ENCODE data around the gene GRB2. TPM values are rescaled to one million over a fixed set of nuclear protein-coding genes. Genes with fewer than 3 reads are reported as not detected.

The GRB2 gene
- total RNA-seq, 1 experiment from 2014 or later, result 118 TPM

- in situ Hi-C loops (cut with HindIII; ENCODE audit: low pct_unique_long_range_greater_than_20kb, low sequenced_read_pairs), result no loop called here
- DNase-seq (ENCODE audit: low read depth), result no peak
Observed at GRCh38 chr17:75273977-75274708, 131.3 kb downstream of the GRB2 start.

DNA sequence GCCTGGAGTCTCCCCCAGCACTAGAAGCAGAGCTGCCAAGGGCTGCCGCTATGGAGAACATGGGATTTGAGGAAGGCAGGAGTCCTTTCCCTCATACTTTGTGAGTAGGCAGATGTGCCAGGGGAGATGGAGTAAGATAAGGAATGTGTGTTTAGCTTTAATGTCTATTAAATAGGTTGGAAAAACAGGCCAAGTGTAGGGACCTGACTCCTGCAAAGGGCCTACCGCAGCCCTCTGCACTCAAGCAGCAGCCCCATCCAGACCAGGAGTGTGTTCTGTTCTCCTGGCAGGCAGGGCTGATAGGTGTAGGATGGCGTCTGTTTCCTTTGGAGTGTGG, 132.7 kb downstream of the GRB2 start:
- no peak for DNase-seq (ENCODE audit: low read depth)
- in situ Hi-C loops (cut with HindIII; ENCODE audit: low pct_unique_long_range_greater_than_20kb, low sequenced_read_pairs), result no loop called here

- in situ Hi-C loops (cut with HindIII; ENCODE audit: low pct_unique_long_range_greater_than_20kb, low sequenced_read_pairs), result no loop called here
- DNase-seq (ENCODE audit: low read depth), result no peak
Observed at GRCh38 chr17:75271955-75272847, 133.3 kb downstream of the GRB2 start.

- DNase-seq (ENCODE audit: low read depth), result peak; percentile 75
- in situ Hi-C loops (cut with HindIII; ENCODE audit: low pct_unique_long_range_greater_than_20kb, low sequenced_read_pairs), result no loop called here
Observed at GRCh38 chr17:75271233-75271954, 134.1 kb downstream of the GRB2 start.

DNA sequence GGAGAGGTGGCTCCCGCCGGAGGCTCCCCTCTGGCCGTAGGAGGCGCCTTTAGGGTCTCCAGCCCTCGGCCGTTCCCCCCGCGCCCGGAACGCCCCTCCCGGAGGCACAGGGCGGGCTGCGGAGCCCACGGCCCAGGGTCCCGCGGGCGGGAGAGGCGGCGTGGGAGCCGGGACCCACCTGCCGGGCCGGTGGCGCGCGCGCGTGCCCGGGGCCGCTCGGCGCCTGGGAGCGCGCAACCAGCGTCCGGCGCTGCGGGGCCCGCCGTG, 134.6 kb downstream of the GRB2 start, which contains the start of gene MIF4GD:
Gene MIF4GD (minus strand): TSS at position 266 of the 267 bp plus-strand sequence. CDS start 1,036 bp downstream, outside the sequence.
- in situ Hi-C loops (cut with HindIII; ENCODE audit: low pct_unique_long_range_greater_than_20kb, low sequenced_read_pairs), result no loop called here

DNA sequence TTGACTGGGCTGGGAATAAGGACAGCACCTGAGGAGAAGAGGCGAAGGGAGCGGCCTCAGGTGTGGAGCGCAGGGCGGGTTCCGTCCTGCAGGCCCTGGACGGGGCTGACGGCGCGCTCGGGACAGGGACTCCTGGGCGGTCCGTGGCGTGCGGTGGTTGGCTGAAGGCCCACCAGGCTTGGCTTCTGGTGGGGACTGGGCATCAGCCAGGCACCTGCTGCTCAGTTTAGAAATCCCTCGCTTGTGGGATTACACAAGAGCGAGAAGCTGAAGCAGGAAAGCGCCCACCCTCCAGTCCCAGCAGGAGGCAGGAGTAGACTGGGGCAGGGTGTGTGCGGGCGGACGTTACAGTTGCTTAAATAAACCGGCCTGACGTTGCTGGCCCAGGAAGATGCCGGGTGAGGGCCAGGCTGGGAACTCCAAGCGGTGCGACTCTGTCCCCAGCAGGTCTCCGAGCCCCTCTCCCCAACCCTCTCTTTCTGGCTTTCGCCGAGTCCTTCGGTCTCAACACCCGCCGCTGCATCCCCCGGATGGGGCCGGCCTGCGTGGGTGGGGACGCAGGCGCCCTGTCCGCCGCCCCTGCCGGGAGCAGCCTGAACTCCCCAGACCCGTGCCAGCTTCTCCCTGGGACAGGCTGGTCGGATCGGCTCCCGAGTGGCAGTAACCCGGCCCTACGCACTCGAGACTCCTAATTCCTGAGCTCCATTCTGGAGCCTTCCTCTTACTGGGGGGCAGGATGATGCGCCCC, 135.1 kb downstream of the GRB2 start:
- DNase-seq (ENCODE audit: low read depth), result peak; percentile 75
- in situ Hi-C loops (cut with HindIII; ENCODE audit: low pct_unique_long_range_greater_than_20kb, low sequenced_read_pairs), result no loop called here

More for the DNA sequence above, 134.6 kb downstream of the GRB2 start, which contains the start of gene MIF4GD:
- DNase-seq (ENCODE audit: low read depth), result no peak

DNA sequence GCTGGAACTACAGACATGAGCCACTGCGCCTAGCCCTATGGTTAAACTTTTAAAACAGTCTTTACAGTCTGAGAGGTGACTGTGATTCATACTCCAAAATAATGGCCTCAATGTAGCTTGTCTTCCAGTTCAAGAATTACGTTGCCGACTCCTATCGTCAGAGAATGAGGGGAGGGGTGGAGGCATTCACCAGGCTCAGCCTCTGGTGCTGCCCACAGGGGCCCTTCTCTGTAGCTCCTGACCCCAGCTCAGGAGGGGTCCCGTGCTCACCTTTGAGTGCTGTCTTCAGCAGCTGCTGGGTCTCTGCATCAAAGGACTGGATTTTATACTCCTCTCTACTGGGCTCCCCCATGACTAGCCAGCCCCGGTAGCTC, 135.6 kb downstream of the GRB2 start:
- in situ Hi-C loops (cut with HindIII; ENCODE audit: low pct_unique_long_range_greater_than_20kb, low sequenced_read_pairs), result no loop called here

More for the DNA sequence above, 135.6 kb downstream of the GRB2 start:
- no peak for DNase-seq (ENCODE audit: low read depth)

Other genes with a start within 250 kb of the GRB2 start
- gene SUMO2, start 222.7 kb downstream of the GRB2 start, total RNA-seq (2014; rRNA removed; shearing (Covaris generic); ENCODE audit: low replicate concordance), result 157 and 161 TPM in 2 replicates
- 71.4 and 87.8 TPM in 2 replicates for gene NUP85, start 200.0 kb downstream of the GRB2 start, total RNA-seq (2014; rRNA removed; shearing (Covaris generic); ENCODE audit: low replicate concordance)
- gene GGA3, start 144.1 kb downstream of the GRB2 start, total RNA-seq (2014; rRNA removed; shearing (Covaris generic); ENCODE audit: low replicate concordance), result 8.7 and 14.0 TPM in 2 replicates
- 93.0 and 129 TPM in 2 replicates for gene MRPS7, start 143.8 kb downstream of the GRB2 start, total RNA-seq (2014; rRNA removed; shearing (Covaris generic); ENCODE audit: low replicate concordance)
- gene MIF4GD, start 134.4 kb downstream of the GRB2 start, total RNA-seq (2014; rRNA removed; shearing (Covaris generic); ENCODE audit: low replicate concordance), result 37.8 and 40.0 TPM in 2 replicates
- gene SLC25A19, start 116.2 kb downstream of the GRB2 start, total RNA-seq (2014; rRNA removed; shearing (Covaris generic); ENCODE audit: low replicate concordance), result 6.3 and 16.5 TPM in 2 replicates
- 65.8 and 66.0 TPM in 2 replicates for gene TMEM94, start 51.0 kb upstream of the GRB2 start, total RNA-seq (2014; rRNA removed; shearing (Covaris generic); ENCODE audit: low replicate concordance)
- 12.9 and 16.9 TPM in 2 replicates for gene CASKIN2, start 109.9 kb upstream of the GRB2 start, total RNA-seq (2014; rRNA removed; shearing (Covaris generic); ENCODE audit: low replicate concordance)
- 53.3 and 78.0 TPM in 2 replicates for gene TSEN54, start 110.8 kb upstream of the GRB2 start, total RNA-seq (2014; rRNA removed; shearing (Covaris generic); ENCODE audit: low replicate concordance)
- gene LLGL2, start 120.0 kb upstream of the GRB2 start, total RNA-seq (2014; rRNA removed; shearing (Covaris generic); ENCODE audit: low replicate concordance), result 34.2 and 42.5 TPM in 2 replicates
- gene MYO15B, start 182.1 kb upstream of the GRB2 start, total RNA-seq (2014; rRNA removed; shearing (Covaris generic); ENCODE audit: low replicate concordance), result 0.34 and 16.6 TPM in 2 replicates
- not detected in 2 replicates for gene SMIM5, start 227.8 kb upstream of the GRB2 start, total RNA-seq (2014; rRNA removed; shearing (Covaris generic); ENCODE audit: low replicate concordance)

Data from Caki2 (cell line).